GM12878 (cell line): Measurements from ENCODE around the gene TET3. TPM values are rescaled to one million over a fixed set of nuclear protein-coding genes. Genes with fewer than 3 reads are reported as not detected.

Source experiments
- ATAC-seq: fragments of 200-7000 bp; cut with Tn5 transposase; 3 replicates; pipeline ENCODE4 v1.9.1; 2020; ENCODE audit warnings: mild to moderate bottlenecking, moderate library complexity
- BruUV-seq: library from RNA; stranded (reverse); fragments of 400-500 nt; replicated peaks from 2 replicates; lab custom pipeline; 2021; lab: Mats Ljungman, UMichigan
- CTCF ChIA-PET: fragments of 300-600 bp; sonication (Branson Sonifier 250); formaldehyde crosslinking; extraction: SDS; loops from one replicate; lab custom pipeline; 2021; ENCODE audit warnings: inconsistent platforms; lab: Yijun Ruan, JAX
- POLR2A ChIA-PET: fragments of 350-600 bp; formaldehyde crosslinking; extraction: SDS; loops from one replicate; lab custom pipeline; 2021; ENCODE audit warnings: inconsistent platforms; lab: Charles Lee
- RAD21 ChIA-PET: fragments of 300-600 bp; sonication (Branson Sonifier 250); formaldehyde crosslinking; loops from one replicate; lab custom pipeline; 2023; ENCODE audit warnings: antibody characterized with exemption; ENCODE audit not compliant: unreplicated experiment; lab: Charles Lee
- SMC1A ChIA-PET: fragments of 300-600 bp; sonication (Branson Sonifier 250); formaldehyde crosslinking; loops from one replicate; lab custom pipeline; 2023; ENCODE audit not compliant: unreplicated experiment, uncharacterized antibody; lab: Charles Lee
- DNase-seq: peaks from one replicate; pipeline ENCODE4 v3.0.0-alpha.2; 2011; ENCODE audit warnings: low read depth, low spot score
- FAIRE-seq: peaks from 3 replicates; lab custom pipeline; 2011; peaks lifted over from hg19 to GRCh38; lab: Jason Lieb, UNC
- H2AFZ ChIP-seq: 2 replicates; pipeline ENCODE4 v1.6.0; 2011; ENCODE audit warnings: low read depth, low read length, control low read depth; ENCODE audit not compliant: control insufficient read depth
- H3K27ac ChIP-seq: 2 replicates; pipeline ENCODE4 v1.5.1; 2011; ENCODE audit warnings: control low read depth; ENCODE audit not compliant: control insufficient read depth, insufficient read depth
- H3K27me3 ChIP-seq, 2 experiments: replicated peaks in 1 of 2; 2 replicates each; pipeline versions ENCODE4 v1.6.0 to v1.6.1; 2011; ENCODE audit warnings: low read length in 1 of 2; ENCODE audit not compliant: control insufficient read depth in 2 of 2, insufficient read depth in 2 of 2
- H3K36me3 ChIP-seq, 2 experiments: 2 replicates each; pipeline ENCODE4 v1.5.1; 2011; ENCODE audit warnings: low read length in 1 of 2; ENCODE audit not compliant: control insufficient read depth in 2 of 2, insufficient read depth in 2 of 2
- H3K4me1 ChIP-seq: 2 replicates; pipeline ENCODE4 v1.6.1; 2011; ENCODE audit warnings: mild to moderate bottlenecking, low read length, moderate library complexity, mixed read lengths; ENCODE audit not compliant: control insufficient read depth, insufficient read depth
- H3K4me2 ChIP-seq: 2 replicates; pipeline ENCODE4 v1.6.0; 2011; ENCODE audit warnings: control low read depth; ENCODE audit not compliant: control insufficient read depth, insufficient read depth
- H3K4me3 ChIP-seq: fragments of 200-600 bp; sonication (generic); 2 replicates; pipeline ENCODE4 v1.5.1; 2016
- H3K79me2 ChIP-seq: 2 replicates; pipeline ENCODE4 v1.6.0; 2011; ENCODE audit warnings: low read length; ENCODE audit not compliant: control insufficient read depth, insufficient read depth
- H3K9ac ChIP-seq: 2 replicates; pipeline ENCODE4 v1.8.0; 2011; ENCODE audit warnings: low read length, control low read depth, mixed read lengths; ENCODE audit not compliant: control insufficient read depth, insufficient read depth
- H3K9me3 ChIP-seq: replicated peaks from 3 replicates; pipeline ENCODE4 v1.5.1; 2011; ENCODE audit warnings: mild to moderate bottlenecking, low read length; ENCODE audit not compliant: control insufficient read depth, insufficient read depth
- H4K20me1 ChIP-seq: 2 replicates; pipeline ENCODE4 v1.6.0; 2011; ENCODE audit not compliant: control insufficient read depth, insufficient read depth
- BACH1 ChIP-seq: fragments of 450-650 bp; IDR thresholded peaks from 2 replicates; pipeline ENCODE4 v1.6.1; 2017; ENCODE audit warnings: mild to moderate bottlenecking, borderline replicate concordance
- BHLHE40 ChIP-seq, 2 experiments: fragments of 450-650 bp in 1 of 2; IDR thresholded peaks; 2 replicates each; pipeline ENCODE4 v1.6.1; 2011 to 2017; ENCODE audit warnings: low read depth in 2 of 2, borderline replicate concordance in 1 of 2, improper control_type of control experiment in 1 of 2, low read length in 1 of 2, mild to moderate bottlenecking in 1 of 2
- CHD2 ChIP-seq: IDR thresholded peaks from 2 replicates; pipeline ENCODE4 v1.6.1; 2011; ENCODE audit warnings: low read depth, low read length, improper control_type of control experiment, borderline replicate concordance
- EGR1 ChIP-seq, 2 experiments: IDR thresholded peaks; 1 replicate in 1 of 2; 2 replicates in 1 of 2; pipeline ENCODE4 v1.6.1; 2011 to 2012; ENCODE audit warnings: low read depth in 2 of 2, low read length in 2 of 2, borderline replicate concordance in 1 of 2, mild to moderate bottlenecking in 1 of 2, moderate library complexity in 1 of 2
- GATAD2B ChIP-seq: fragments of 450-650 bp; conservative IDR thresholded peaks from 2 replicates; pipeline ENCODE4 v1.6.1; 2017; ENCODE audit warnings: low read depth, mild to moderate bottlenecking, moderate library complexity
- HCFC1 ChIP-seq: fragments of 150-350 bp; IDR thresholded peaks from 2 replicates; pipeline ENCODE4 v1.6.1; 2014; ENCODE audit warnings: low read length
- IKZF1 ChIP-seq: fragments of 450-650 bp; conservative IDR thresholded peaks from 2 replicates; pipeline ENCODE4 v1.6.1; 2017; ENCODE audit warnings: antibody characterized with exemption, mild to moderate bottlenecking
- IRF4 ChIP-seq: IDR thresholded peaks from 2 replicates; pipeline ENCODE4 v1.6.1; 2011; ENCODE audit warnings: low read depth, low read length
- KAT2A ChIP-seq: conservative IDR thresholded peaks from 2 replicates; pipeline ENCODE4 v1.6.1; 2011; ENCODE audit warnings: low read depth, low read length; ENCODE audit not compliant: control insufficient read depth
- LARP7 ChIP-seq: fragments of 450-650 bp; IDR thresholded peaks from 2 replicates; pipeline ENCODE4 v1.6.1; 2017; ENCODE audit warnings: mild to moderate bottlenecking
- MXI1 ChIP-seq: fragments of 150-350 bp; IDR thresholded peaks from 2 replicates; pipeline ENCODE4 v1.6.1; 2011; ENCODE audit warnings: low read depth, mild to moderate bottlenecking, inconsistent platforms, low read length, improper control_type of control experiment
- NFYA ChIP-seq: IDR thresholded peaks from 2 replicates; pipeline ENCODE4 v1.6.1; 2011; ENCODE audit warnings: low read depth, mild to moderate bottlenecking, low read length, improper control_type of control experiment, borderline replicate concordance
- NFYB ChIP-seq: IDR thresholded peaks from 2 replicates; pipeline ENCODE4 v1.6.1; 2011; ENCODE audit warnings: low read depth, mild to moderate bottlenecking, low read length, improper control_type of control experiment, moderate library complexity; ENCODE audit not compliant: insufficient read depth
- POLR2A ChIP-seq: IDR thresholded peaks from 2 replicates; pipeline ENCODE4 v1.6.1; 2011; ENCODE audit warnings: low read depth, mild to moderate bottlenecking, low read length
- POLR2AphosphoS5 ChIP-seq: IDR thresholded peaks from 2 replicates; pipeline ENCODE4 v1.6.1; 2011; ENCODE audit warnings: mild to moderate bottlenecking, low read length, inconsistent platforms
- POU2F2 ChIP-seq: IDR thresholded peaks from 3 replicates; pipeline ENCODE4 v1.6.1; 2011; ENCODE audit warnings: low read depth, mild to moderate bottlenecking, low read length, borderline replicate concordance
- RB1 ChIP-seq: fragments of 450-650 bp; formaldehyde crosslinking; IDR thresholded peaks from 2 replicates; pipeline ENCODE4 v1.6.1; 2017; ENCODE audit warnings: mild to moderate bottlenecking, borderline replicate concordance
- SMARCA5 ChIP-seq: fragments of 450-650 bp; IDR thresholded peaks from 2 replicates; pipeline ENCODE4 v1.6.1; 2017; ENCODE audit warnings: mild to moderate bottlenecking
- TCF12 ChIP-seq: IDR thresholded peaks from 2 replicates; pipeline ENCODE4 v1.6.1; 2011; ENCODE audit warnings: low read depth, mild to moderate bottlenecking, low read length
- TCF3 ChIP-seq: IDR thresholded peaks from 2 replicates; pipeline ENCODE4 v1.6.1; 2012; ENCODE audit warnings: low read depth, mild to moderate bottlenecking, low read length, borderline replicate concordance; ENCODE audit not compliant: insufficient read depth
- TCF7 ChIP-seq: IDR thresholded peaks from 2 replicates; pipeline ENCODE4 v1.6.1; 2014; ENCODE audit warnings: antibody characterized with exemption, borderline replicate concordance
- WGBS: methylation state at CpG from one replicate; pipeline ENCODE4 v1.1.6; 2016; ENCODE audit warnings: low lambda C conversion rate; ENCODE audit not compliant: insufficient replicate concordance, insufficient coverage; ENCODE audit errors: missing lambda C conversion rate; 5-methylcytosine and 5-hydroxymethylcytosine counted together
- in situ Hi-C: fragments of 300-500 bp; cut with MboI; formaldehyde crosslinking; loops from 9 replicates; pipeline ENCODE4 v1.14.3; 2018; ENCODE audit warnings: mixed read lengths
- intact Hi-C: fragments of 100-400 bp; cut with micrococcal nuclease; formaldehyde crosslinking; loops from one replicate; pipeline ENCODE4 v1.14.2; 2022; ENCODE audit not compliant: unreplicated experiment
- polyA plus RNA-seq, 11 experiments: library from polyadenylated mRNA; depleted of rRNA in 4 of 11; unstranded in 6 of 11; stranded (reverse) in 5 of 11; fragments of >200 nt; fragmentation: Nextera tagmentation in 4 of 11; fragmentation: Illumina TruSeq in 1 of 11; extraction: Ambion mirVana in 4 of 11; extraction: Trizol in 1 of 11; gene quantifications; 1 replicate in 1 of 11; 2 replicates in 10 of 11; pipeline versions ENCODE4 v1.2.1 to v1.2.3, GENCODE V29; 2011 to 2016; ENCODE audit warnings: inconsistent platforms in 2 of 11, missing spikeins in 2 of 11, low read depth in 1 of 11
- total RNA-seq, 4 experiments: library from RNA; depleted of rRNA in 3 of 4; stranded (reverse); fragments of >200 nt in 3 of 4; fragmentation: Illumina TruSeq in 1 of 4; extraction: Trizol in 1 of 4; gene quantifications; 2 replicates each; pipeline versions ENCODE4 v1.2.1 to v1.2.3, GENCODE V29; 2013 to 2021
- TF ChIP-seq, protein P1 (sequence below): fragments of 450-650 bp; IDR thresholded peaks from 2 replicates; pipeline ENCODE4 v1.6.1; 2017; ENCODE audit warnings: low read depth, mild to moderate bottlenecking, moderate library complexity

Gene TET3
- total and polyA plus RNA-seq, 10 of the 15 experiments (the other 5 are each of a cell fraction or from before 2014, with no cell fraction given) = 0.77 to 25.9 (median 8.5) TPM

DNA sequence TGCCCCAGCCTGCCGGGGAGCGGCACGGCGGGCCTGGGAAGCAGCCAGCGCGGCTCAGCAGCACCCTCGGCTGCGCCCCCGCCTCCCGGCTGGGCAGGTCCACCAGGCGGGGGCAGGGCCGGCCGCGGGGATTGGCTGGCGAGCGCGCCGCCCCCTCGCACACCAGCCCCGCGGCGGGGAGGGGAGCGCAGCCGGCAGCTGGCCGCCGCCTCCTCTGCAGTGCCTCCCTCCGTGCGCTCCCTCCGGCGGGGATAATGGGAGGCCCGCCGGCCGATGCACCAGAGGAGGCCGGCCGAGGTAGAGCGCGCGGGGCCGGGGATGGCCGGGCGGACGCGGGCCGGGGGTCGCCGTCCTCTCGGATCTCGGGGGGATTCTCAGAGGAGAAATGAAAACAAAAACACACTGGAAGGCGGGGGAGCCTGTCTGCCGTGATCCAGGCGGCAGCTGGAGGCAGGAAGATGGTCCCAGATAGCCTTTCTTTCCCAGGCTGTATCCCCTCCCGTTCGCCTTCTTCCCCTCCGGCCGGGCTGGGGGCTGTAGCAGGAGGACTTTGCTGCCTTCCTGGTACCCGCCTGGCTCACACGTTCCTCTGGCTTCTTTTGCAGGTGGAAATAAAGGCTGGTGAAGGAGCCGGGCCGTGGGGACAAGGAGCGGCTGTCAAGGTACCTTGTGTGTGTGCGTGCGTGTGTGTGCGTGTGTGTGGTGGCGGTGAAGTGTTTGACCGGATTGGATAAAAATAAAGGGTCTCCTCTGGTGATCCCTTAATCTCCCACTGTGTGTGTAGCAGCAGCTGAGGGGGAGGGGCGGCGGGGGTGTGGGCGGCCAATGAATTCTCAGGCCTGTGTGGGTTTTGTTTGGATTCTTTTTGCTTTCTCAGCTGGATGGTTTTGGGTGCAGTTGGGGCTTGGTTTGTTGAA lies 18.1 kb downstream of the TET3 start:
- BruUV-seq = no TSS peak
- peaks cover 20% of the 10 kb centered on the region for H4K20me1 ChIP-seq
- no peaks in the 10 kb centered on the region for H3K9me3 ChIP-seq
- H3K27ac ChIP-seq = peak overlapping the region; percentile 45; the same call in 1 of the 2 replicates
- no peak overlapping the region for H2AFZ ChIP-seq
- H3K4me1 ChIP-seq = peaks cover 17% of the 10 kb centered on the region
- POLR2A ChIA-PET = interaction anchor here (0.9 to 2.7 kb wide), 13 partner anchors 11 to 174 kb away, joined by 3 to 19 read pairs (median 4); partner anchors contain the start of gene STAMBP
- H3K4me3 ChIP-seq = peak overlapping the region; percentile 71
- intact Hi-C loops (loop anchor here (5.0 kb wide), 1 partner anchor 75 kb away; no protein-coding TSS in a partner anchor), in situ Hi-C loops (no loop called here)
- ATAC-seq (peak; percentile 96), DNase-seq (no peak), FAIRE-seq (no peak)
- no peaks in the 10 kb centered on the region for H3K27me3 ChIP-seq
- H3K9ac ChIP-seq = peak overlapping the region; percentile 48; the same call in 1 of the 2 replicates
- SMC1A ChIA-PET = interaction anchor here (0.9 to 5.0 kb wide), 12 partner anchors 8 to 181 kb away, joined by 3 to 25 read pairs (median 10); no protein-coding TSS in a partner anchor
- CTCF ChIA-PET = interaction anchor here (0.6 to 1.9 kb wide), 6 partner anchors 29 to 182 kb away, joined by 3 to 11 read pairs (median 5); partner anchors contain the start of gene STAMBP
- H3K79me2 ChIP-seq = peaks cover 98% of the 10 kb centered on the region
- 5% methylated on average over 64 of the region's 68 CpGs for WGBS
- RAD21 ChIA-PET = interaction anchor here (0.6 to 3.8 kb wide), 14 partner anchors 9 to 176 kb away, joined by 3 to 48 read pairs (median 5); partner anchors contain the start of gene MOB1A
- H3K4me2 ChIP-seq = peak overlapping the region; percentile 96
- peaks cover 16 to 29% of the 10 kb centered on the region in 2 experiments; a peak in 3 of 4 replicates for H3K36me3 ChIP-seq
- TF ChIP-seq, protein P1, sequence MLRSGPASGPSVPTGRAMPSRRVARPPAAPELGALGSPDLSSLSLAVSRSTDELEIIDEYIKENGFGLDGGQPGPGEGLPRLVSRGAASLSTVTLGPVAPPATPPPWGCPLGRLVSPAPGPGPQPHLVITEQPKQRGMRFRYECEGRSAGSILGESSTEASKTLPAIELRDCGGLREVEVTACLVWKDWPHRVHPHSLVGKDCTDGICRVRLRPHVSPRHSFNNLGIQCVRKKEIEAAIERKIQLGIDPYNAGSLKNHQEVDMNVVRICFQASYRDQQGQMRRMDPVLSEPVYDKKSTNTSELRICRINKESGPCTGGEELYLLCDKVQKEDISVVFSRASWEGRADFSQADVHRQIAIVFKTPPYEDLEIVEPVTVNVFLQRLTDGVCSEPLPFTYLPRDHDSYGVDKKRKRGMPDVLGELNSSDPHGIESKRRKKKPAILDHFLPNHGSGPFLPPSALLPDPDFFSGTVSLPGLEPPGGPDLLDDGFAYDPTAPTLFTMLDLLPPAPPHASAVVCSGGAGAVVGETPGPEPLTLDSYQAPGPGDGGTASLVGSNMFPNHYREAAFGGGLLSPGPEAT = no peak
- TF ChIP-seq POLR2AphosphoS5 = peak; percentile 27; the same call in 1 of the 2 replicates
- peak; percentile 77 for TF ChIP-seq IKZF1
- TF ChIP-seq IRF4 = no peak
- TF ChIP-seq POLR2A = peak; percentile 63
- TF ChIP-seq POU2F2 = no peak
- TF ChIP-seq LARP7 = 0 out of 2 replicates have a peak, but pooled peaks have one; percentile 64
- TF ChIP-seq BHLHE40 (IDR thresholded peaks at IDR 0.05; ENCODE audit: borderline replicate concordance in 1 of 2, low read depth in 2 of 2, low read length in 1 of 2) = peak in 1 of 2 experiments; percentile 72; a peak in 2 of 4 replicates
- TF ChIP-seq BACH1 = peak; percentile 71; the same call in 1 of the 2 replicates
- no peak for TF ChIP-seq NFYA
- peak; percentile 73 for TF ChIP-seq TCF3
- peak; percentile 67 for TF ChIP-seq GATAD2B
- no peak for TF ChIP-seq KAT2A
- TF ChIP-seq TCF12 = peak; percentile 63; the same call in 1 of the 2 replicates
- TF ChIP-seq MXI1 = no peak; the same call in 1 of the 2 replicates
- 0 out of 2 replicates have a peak, but pooled peaks have one; percentile 52 for TF ChIP-seq RB1
- TF ChIP-seq SMARCA5 = peak; percentile 56; the same call in 1 of the 2 replicates
- no peak for TF ChIP-seq HCFC1
- 0 out of 2 replicates have a peak, but pooled peaks have one; percentile 25 for TF ChIP-seq CHD2
- TF ChIP-seq NFYB = peak; percentile 82; the same call in 1 of the 2 replicates
- TF ChIP-seq EGR1 (IDR thresholded peaks at IDR 0.05; ENCODE audit: borderline replicate concordance in 1 of 2, low read depth in 2 of 2, low read length in 2 of 2) = peak in 1 of 2 experiments; percentile 79; a peak in 1 of 3 replicates
- TF ChIP-seq TCF7 = no peak
